SJCRH30 (cell line): ENCODE data around the gene PRKN. TPM values are rescaled to one million over a fixed set of nuclear protein-coding genes. Genes with fewer than 3 reads are reported as not detected.

Experiments
- DNase-seq, 2 experiments: peaks; one replicate each; pipeline ENCODE4 v3.0.0-alpha.2; 2015 to 2020
- H3K27ac ChIP-seq: fragments of 250-450 bp; sonication (Bioruptor Pico); 2 replicates; pipeline ENCODE4 v1.5.1; 2020; ENCODE audit warnings: mild to moderate bottlenecking, moderate library complexity
- H3K27me3 ChIP-seq: fragments of 250-450 bp; sonication (Bioruptor Pico); 2 replicates; pipeline ENCODE4 v1.5.1; 2020; ENCODE audit warnings: mild to moderate bottlenecking, moderate library complexity
- H3K36me3 ChIP-seq: fragments of 250-450 bp; sonication (Bioruptor Pico); 2 replicates; pipeline ENCODE4 v1.5.1; 2020; ENCODE audit warnings: mild to moderate bottlenecking, moderate library complexity
- H3K4me1 ChIP-seq: fragments of 250-450 bp; sonication (Bioruptor Pico); 2 replicates; pipeline ENCODE4 v1.5.1; 2020; ENCODE audit warnings: mild to moderate bottlenecking, moderate library complexity
- H3K4me3 ChIP-seq: fragments of 250-450 bp; sonication (Bioruptor Pico); 2 replicates; pipeline ENCODE4 v1.5.1; 2020; ENCODE audit warnings: mild to moderate bottlenecking, moderate library complexity
- H3K9me3 ChIP-seq: fragments of 250-450 bp; sonication (Bioruptor Pico); replicated peaks from 2 replicates; pipeline ENCODE4 v1.5.1; 2020; ENCODE audit warnings: mild to moderate bottlenecking, moderate library complexity
- total RNA-seq: library from RNA; depleted of rRNA; stranded (reverse); fragments of >200 nt; shearing (Covaris generic); gene quantifications from 2 replicates; pipeline ENCODE4 v1.2.3, GENCODE V29; 2014

Gene PRKN
- total RNA-seq, 1 experiment from 2014 or later: not detected

DNA sequence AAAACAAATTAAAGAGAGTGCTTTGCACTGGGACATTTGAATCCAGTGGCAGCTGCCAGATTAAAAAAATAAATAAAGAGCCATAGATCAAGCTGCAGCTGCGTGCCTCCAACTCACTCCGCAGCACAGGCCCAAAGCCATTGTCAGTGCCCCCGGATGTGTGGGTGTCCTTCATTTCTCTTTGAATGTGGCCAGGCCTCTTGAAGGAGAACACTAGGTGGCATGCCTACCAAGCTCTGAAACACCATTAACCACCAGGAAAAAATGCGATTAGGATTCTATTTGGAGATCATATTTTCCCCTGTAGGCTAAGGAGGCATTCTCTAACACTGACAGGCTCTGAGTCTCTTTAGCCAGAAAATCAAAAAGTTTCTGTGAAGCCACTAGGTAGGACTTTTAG is 549.8 kb downstream of the PRKN start:
- DNase-seq: peak; percentile 74 to 79
- Histone ChIP-seq H3K36me3 (no peaks in the 10 kb centered on the region), H3K4me3 (no peak overlapping the region), H3K27ac (no peak overlapping the region), H3K4me1 (no peaks in the 10 kb centered on the region), H3K9me3 (no peaks in the 10 kb centered on the region), H3K27me3 (no peaks in the 10 kb centered on the region; the same call in 1 of the 2 replicates)

DNA sequence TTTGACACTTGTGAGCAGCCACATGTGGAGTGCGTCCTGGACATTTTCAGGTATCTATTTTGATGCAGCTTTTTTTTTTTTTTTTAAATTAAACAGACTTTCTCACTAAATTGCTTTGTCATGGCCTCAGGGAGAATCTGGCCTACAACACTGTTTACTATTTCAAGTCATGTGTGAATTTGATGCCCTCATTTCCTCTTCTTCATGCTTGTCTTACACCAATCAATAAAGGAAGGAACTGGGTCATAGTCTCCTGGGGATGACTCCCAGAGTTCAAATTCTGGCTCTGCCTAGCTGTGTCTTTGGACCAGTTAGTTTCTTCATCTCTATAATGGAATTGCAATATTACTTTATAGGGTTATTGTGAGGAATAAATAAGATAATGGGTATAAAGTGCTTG is 554.1 kb downstream of the PRKN start:
- H3K4me3 ChIP-seq: no peak overlapping the region
- no peak for DNase-seq
- no peaks in the 10 kb centered on the region for H3K27me3 ChIP-seq
- H3K27ac ChIP-seq: no peak overlapping the region
- no peaks in the 10 kb centered on the region for H3K36me3 ChIP-seq
- no peaks in the 10 kb centered on the region for H3K9me3 ChIP-seq
- H3K4me1 ChIP-seq: no peaks in the 10 kb centered on the region

DNA sequence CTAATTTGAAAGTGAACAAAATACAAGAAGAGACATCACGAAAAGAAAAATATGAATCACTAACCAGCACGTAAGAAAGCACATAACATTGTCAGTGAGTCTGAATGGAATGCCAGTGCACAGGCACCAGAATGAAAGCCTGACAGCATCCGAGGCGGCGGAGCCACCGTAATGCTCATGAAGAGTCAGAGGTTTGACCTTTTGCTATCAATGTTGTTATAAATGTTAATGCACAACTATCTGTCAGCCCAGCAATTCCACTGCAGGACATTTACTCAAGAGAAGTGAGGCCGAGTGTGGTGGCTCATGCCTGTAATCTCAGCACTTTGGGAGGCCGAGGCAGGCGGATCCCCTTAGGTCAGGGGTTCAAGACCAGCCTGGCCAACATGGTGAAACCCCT is 562.1 kb downstream of the PRKN start:
- DNase-seq: no peak
- no peaks in the 10 kb centered on the region for H3K36me3 ChIP-seq

DNA sequence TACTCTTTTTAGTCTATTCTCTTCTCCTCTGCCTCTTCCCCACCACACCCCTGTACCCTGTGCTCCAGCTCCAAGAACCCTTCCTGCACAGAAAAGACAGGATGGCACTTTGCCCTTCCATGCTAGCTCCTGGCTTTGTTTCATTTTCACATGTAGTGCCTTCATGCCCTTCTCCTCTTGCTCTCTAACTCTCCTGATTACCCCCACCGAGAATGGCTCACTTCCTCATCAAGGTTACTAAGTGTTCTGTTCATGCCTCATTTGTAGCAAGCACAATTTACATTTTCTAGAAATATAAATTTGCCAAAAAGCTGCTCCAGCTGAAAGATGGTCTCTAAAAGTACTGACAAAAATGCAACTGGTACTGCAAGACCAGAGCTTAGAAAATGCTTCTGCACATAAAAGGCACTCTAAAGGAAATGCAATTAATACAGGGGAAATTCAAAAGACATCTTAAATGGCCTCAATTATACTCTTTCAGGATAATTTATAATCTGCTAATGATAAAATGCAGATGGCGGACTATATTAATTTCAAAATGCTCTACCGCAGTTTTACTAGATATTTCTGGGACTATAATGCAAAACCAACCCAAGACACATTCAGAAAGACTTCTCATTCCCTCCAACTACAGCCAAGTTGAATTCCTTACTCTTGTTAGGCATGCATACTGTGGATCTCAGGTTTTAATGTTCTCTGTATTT is 570.2 kb downstream of the PRKN start:
- no peak for DNase-seq
- Histone ChIP-seq H3K9me3 (no peaks in the 10 kb centered on the region), H3K4me3 (no peak overlapping the region), H3K27me3 (no peaks in the 10 kb centered on the region), H3K4me1 (no peaks in the 10 kb centered on the region), H3K36me3 (no peaks in the 10 kb centered on the region), H3K27ac (no peak overlapping the region)

More for the DNA sequence above, 562.1 kb downstream of the PRKN start:
- Histone ChIP-seq H3K9me3 (no peaks in the 10 kb centered on the region), H3K27me3 (no peaks in the 10 kb centered on the region), H3K27ac (no peak overlapping the region), H3K4me1 (no peaks in the 10 kb centered on the region), H3K4me3 (no peak overlapping the region)

DNA sequence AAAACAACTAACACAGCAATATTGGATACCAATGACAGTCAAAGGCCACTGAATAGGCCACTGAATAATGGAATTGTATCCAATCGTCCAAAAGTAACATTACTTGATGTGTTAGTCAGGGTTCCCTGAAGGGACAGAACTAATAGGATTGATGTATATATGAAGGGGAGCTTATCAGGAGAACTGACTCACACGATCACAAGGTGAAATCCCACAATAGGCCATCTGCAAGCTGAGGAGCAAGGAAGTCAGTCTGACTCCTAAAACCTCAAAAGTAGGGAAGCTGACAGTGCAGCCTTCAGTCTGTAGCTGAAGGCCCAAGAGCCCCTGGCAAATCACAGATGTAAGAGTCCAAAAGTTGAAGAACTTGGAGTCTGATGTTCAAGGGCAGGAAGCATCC is 571.4 kb downstream of the PRKN start:
- no peak overlapping the region for H3K4me3 ChIP-seq
- H3K36me3 ChIP-seq: no peaks in the 10 kb centered on the region
- no peak for DNase-seq
- no peak overlapping the region for H3K27ac ChIP-seq
- no peaks in the 10 kb centered on the region for H3K27me3 ChIP-seq
- H3K9me3 ChIP-seq: no peaks in the 10 kb centered on the region
- no peaks in the 10 kb centered on the region for H3K4me1 ChIP-seq

DNA sequence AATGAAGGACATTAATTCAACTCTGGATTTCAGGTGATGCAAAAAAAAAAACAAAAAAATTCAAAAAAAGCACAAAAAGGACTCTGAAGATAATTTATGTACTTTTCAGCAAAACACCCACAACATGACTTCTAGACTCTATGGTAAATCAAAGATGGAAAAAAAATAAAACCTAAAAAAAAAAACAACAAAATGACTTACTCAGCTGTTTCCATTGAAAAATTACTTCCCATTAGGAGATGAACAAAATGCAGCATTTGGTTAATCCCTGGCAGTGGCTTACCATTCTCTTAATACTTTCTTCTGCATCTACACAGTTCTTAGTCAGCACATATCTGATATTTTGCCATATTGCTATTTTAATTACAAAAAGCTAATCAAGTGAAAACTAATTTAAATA is 572.6 kb downstream of the PRKN start:
- no peak overlapping the region for H3K4me3 ChIP-seq
- no peaks in the 10 kb centered on the region for H3K27me3 ChIP-seq
- no peak for DNase-seq
- no peaks in the 10 kb centered on the region for H3K4me1 ChIP-seq
- no peaks in the 10 kb centered on the region for H3K9me3 ChIP-seq
- H3K36me3 ChIP-seq: no peaks in the 10 kb centered on the region
- H3K27ac ChIP-seq: no peak overlapping the region

DNA sequence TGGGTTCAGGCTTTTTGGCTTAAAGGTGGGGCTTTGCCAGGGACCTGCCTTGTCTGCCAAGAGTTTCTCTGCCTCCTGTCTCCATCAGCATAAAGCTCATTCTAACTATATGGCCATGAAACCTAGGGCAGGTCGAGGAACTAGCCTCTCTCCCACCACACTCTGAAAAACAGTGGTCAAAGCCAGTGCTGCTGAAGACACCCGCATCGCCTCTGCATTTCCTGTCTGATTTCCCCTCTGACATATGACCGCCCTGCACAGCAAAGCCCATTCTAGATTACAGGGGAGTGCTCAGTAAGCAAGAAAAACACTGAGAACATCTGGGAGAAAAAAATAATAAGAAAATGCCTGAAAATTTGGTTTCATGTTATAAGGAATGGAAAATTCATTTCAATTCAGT is 573.6 kb downstream of the PRKN start:
- DNase-seq: no peak
- Histone ChIP-seq H3K27me3 (no peaks in the 10 kb centered on the region), H3K9me3 (no peaks in the 10 kb centered on the region), H3K4me1 (no peaks in the 10 kb centered on the region), H3K4me3 (no peak overlapping the region), H3K27ac (no peak overlapping the region), H3K36me3 (no peaks in the 10 kb centered on the region)

DNA sequence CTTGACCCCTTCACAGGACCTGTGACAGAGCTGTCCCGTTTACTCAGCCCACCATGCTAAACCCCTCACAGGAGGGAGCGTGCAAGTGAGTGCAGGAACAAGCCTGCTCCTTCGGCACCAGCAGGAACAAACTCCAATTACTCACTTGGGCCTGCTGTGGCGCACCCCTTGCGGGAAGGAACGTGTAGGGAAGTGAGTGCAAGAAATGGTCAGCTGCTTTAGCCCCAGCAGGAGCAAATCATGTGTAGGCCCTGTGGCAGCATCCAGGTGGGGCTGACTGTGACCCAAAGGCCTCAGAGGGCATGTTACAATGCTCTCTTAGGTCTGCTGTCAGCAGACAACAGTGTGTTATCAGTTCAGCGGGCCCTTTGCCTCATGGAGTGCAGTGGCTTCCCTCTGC is 574.4 kb downstream of the PRKN start:
- no peaks in the 10 kb centered on the region for H3K36me3 ChIP-seq
- H3K27me3 ChIP-seq: no peaks in the 10 kb centered on the region
- H3K4me3 ChIP-seq: no peak overlapping the region
- no peak overlapping the region for H3K27ac ChIP-seq
- no peaks in the 10 kb centered on the region for H3K9me3 ChIP-seq
- DNase-seq: no peak
- no peaks in the 10 kb centered on the region for H3K4me1 ChIP-seq

DNA sequence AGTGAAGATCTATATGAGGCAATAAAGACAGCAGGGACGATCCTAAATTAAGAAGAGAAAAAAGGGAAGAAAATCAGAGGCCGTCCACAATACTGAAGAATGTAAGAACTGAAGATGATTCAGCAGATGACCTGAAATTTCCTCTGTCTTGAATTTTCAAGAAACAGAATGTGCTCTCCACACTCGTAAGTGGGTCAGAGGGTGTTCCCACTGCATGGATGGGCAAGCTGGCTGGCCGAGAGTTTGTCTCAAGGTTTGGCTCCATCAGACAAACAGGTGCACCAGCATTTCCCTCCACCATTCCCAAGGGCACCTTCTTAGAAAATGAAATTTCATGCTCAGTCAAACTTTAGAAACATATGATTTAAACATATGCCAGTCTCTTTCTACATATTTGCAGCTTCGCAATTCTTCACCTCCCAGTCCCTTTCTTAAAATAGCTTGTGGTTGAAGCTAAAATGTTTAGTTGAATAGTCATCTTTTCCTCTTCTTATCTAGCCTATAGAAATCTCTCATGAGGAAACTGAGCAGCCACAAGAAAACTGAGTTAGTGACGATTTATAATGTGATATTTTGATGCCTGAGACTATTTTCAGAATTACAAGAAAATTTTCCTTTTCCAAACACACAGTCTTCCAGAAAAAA is 576.4 kb downstream of the PRKN start:
- no peaks in the 10 kb centered on the region for H3K4me1 ChIP-seq
- H3K27me3 ChIP-seq: no peaks in the 10 kb centered on the region
- DNase-seq: no peak
- no peak overlapping the region for H3K27ac ChIP-seq
- H3K4me3 ChIP-seq: no peak overlapping the region
- H3K9me3 ChIP-seq: no peaks in the 10 kb centered on the region
- no peaks in the 10 kb centered on the region for H3K36me3 ChIP-seq

DNA sequence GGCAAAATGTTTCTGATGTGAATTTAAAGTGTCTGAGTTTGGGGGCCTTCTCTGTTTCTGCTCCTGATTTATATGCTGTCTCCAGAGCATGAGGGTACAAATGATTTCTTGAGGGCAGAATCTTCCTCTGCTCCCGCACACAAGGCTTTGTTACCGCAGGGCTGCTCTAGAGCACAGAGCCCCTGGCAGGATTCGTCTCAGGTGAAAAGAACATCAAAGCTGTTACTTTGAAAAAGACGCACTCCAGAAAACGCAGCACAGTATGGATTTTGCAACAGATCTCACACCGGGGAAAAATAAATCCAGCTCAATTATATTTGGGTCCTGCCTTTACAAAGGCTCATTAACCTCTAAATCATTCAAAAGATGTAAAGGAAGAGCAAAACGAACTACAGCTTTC is 577.3 kb downstream of the PRKN start:
- Histone ChIP-seq H3K9me3 (no peaks in the 10 kb centered on the region), H3K27ac (no peak overlapping the region), H3K36me3 (no peaks in the 10 kb centered on the region), H3K4me3 (no peak overlapping the region), H3K27me3 (no peaks in the 10 kb centered on the region), H3K4me1 (no peaks in the 10 kb centered on the region)
- no peak for DNase-seq

DNA sequence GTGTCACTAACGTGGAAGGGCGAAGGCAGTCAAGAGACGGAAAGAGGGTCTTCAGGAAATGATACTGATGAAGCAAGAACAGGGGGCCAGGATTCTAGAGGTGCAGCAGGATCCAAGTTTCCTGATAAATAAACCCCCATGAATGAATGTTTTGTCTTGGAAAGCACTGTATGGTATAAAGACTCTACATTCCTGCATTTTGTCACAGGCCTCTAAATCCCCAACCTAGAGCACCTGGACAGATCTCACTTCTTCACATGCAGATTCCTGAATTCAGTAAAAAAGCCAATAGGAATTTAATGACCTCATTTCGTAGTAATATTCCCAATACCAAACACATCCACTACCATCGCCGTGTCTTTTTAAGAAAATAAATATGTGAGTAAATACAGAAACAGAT is 577.8 kb downstream of the PRKN start:
- no peaks in the 10 kb centered on the region for H3K9me3 ChIP-seq
- no peaks in the 10 kb centered on the region for H3K36me3 ChIP-seq
- no peak overlapping the region for H3K4me3 ChIP-seq
- H3K27ac ChIP-seq: no peak overlapping the region
- no peaks in the 10 kb centered on the region for H3K4me1 ChIP-seq
- no peaks in the 10 kb centered on the region for H3K27me3 ChIP-seq
- no peak for DNase-seq

DNA sequence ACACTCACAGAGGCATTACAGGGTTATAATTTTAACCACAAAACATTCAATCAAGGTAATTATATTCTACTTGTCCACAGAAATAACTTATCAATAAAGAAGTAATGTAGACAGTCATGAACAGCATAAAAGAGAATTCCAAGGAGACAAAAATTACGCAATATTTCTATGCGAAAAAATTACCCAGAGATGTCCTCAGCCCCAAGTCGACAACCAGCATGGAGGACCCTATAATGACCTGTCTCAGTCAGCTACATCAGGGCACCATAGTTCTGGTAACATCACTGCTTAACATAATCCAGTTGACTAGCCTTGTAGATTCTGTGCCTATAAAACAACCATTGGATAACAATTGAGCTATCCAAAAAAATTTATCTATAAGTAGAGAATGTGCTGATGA is 579.8 kb downstream of the PRKN start:
- Histone ChIP-seq H3K27me3 (no peaks in the 10 kb centered on the region), H3K4me1 (no peaks in the 10 kb centered on the region), H3K9me3 (no peaks in the 10 kb centered on the region), H3K4me3 (no peak overlapping the region), H3K36me3 (no peaks in the 10 kb centered on the region), H3K27ac (no peak overlapping the region)
- no peak for DNase-seq

DNA sequence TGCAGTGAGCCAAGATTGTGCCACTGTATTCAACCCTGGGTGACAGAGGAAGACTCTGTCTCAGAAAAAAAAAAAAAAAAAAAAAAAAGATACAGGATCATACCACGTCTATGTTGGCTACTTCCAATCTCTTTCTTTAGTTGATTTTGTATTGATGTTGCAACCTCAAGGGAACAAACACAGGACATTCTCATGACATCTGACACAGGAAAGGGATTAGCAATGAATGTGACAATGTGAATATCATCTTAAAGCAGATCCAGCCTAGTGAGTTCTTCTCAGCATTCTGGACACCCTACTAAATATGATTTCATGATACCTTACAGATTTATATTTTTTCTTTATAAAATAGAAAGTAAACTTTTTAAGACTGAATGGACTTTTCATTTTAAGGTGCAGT is 580.3 kb downstream of the PRKN start:
- Histone ChIP-seq H3K9me3 (no peaks in the 10 kb centered on the region), H3K4me3 (no peak overlapping the region), H3K27me3 (no peaks in the 10 kb centered on the region), H3K36me3 (no peaks in the 10 kb centered on the region), H3K27ac (no peak overlapping the region), H3K4me1 (no peaks in the 10 kb centered on the region)
- no peak for DNase-seq

DNA sequence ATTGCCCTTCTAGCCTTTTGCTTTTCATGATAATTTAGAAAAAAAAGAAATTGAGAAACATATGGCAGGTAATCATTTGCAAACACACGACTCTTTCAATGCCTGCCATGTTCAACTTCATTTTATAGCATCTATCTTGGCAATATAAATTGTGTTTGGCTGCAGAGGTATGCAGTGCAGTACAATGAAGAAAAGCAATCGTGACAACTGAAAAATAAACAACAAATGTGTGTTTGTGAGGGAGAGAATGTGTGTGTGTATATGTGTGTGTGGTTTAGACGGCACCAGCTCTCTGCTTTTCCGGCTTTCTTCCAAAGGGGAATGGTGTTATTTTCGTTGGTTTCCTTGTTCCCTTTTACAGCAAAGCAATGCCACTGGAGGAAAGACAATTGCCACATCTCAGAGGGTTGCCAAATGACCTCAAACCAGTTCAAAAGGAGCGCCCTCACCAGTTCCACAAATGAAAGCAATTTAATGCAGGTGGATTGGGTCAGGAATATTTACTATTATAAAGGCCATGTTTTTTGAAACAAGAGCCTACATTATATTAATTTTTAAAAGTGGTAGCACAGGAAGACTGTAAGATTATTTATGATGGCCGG is 587.2 kb downstream of the PRKN start:
- Histone ChIP-seq H3K27me3 (no peaks in the 10 kb centered on the region), H3K36me3 (no peaks in the 10 kb centered on the region), H3K27ac (no peak overlapping the region), H3K4me3 (no peak overlapping the region), H3K4me1 (no peaks in the 10 kb centered on the region), H3K9me3 (no peaks in the 10 kb centered on the region)
- no peak for DNase-seq

DNA sequence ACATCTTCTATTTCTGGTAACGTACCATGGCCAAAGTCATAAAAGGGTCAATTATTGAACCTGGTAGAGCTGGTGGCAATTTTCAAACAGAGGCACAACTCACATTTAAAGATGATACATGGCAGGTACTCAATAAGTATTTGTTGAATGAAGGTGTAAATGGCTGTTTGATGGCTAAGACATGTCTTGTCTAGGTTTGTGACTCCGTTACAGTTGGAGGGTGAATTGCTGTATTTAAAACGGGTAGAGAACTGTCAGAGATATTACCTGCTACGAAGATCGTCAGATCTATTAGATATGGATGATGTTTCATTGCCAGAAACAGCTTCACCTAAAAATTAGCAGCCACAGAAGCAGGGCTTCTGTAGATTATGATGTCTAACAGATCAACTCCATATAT is 601.9 kb downstream of the PRKN start:
- no peaks in the 10 kb centered on the region for H3K9me3 ChIP-seq
- H3K4me3 ChIP-seq: no peak overlapping the region
- no peak for DNase-seq
- H3K27ac ChIP-seq: no peak overlapping the region
- H3K27me3 ChIP-seq: no peaks in the 10 kb centered on the region
- H3K36me3 ChIP-seq: no peaks in the 10 kb centered on the region
- H3K4me1 ChIP-seq: no peaks in the 10 kb centered on the region
